B cell (primary cell): Measurements from ENCODE around the gene RABEP2. TPM values are rescaled to one million over a fixed set of nuclear protein-coding genes. Genes with fewer than 3 reads are reported as not detected.

Source experiments
- ATAC-seq: fragments of 200-7000 bp; cut with Tn5 transposase; one replicate; pipeline ENCODE4 v1.10.0; 2021; ENCODE audit warnings: low read depth, mild to moderate bottlenecking, moderate number of reproducible peaks, moderate library complexity
- CTCF ChIA-PET: fragments of 350-600 bp; sonication (Branson Sonifier 250); formaldehyde crosslinking; loops from one replicate; lab custom pipeline; 2021; ENCODE audit warnings: antibody characterized with exemption, inconsistent platforms; lab: Charles Lee
- POLR2A ChIA-PET: fragments of 350-600 bp; sonication (Branson Sonifier 250); formaldehyde crosslinking; loops from one replicate; lab custom pipeline; 2021; ENCODE audit warnings: antibody characterized with exemption; lab: Charles Lee
- DNase-seq: peaks from one replicate; pipeline ENCODE4 v3.0.0; 2013
- H2AFZ ChIP-seq: 2 replicates; pipeline ENCODE4 v1.6.1; 2012; ENCODE audit warnings: mild to moderate bottlenecking, low read depth, low read length; ENCODE audit not compliant: insufficient read depth, poor library complexity, severe bottlenecking
- H3K27ac ChIP-seq, 2 donors: 1 replicate in 1 of 2; 2 replicates in 1 of 2; pipeline ENCODE4 v1.5.1; 2012 to 2013; ENCODE audit warnings: low read length in 2 of 2, mild to moderate bottlenecking in 2 of 2, moderate library complexity in 1 of 2
- H3K27me3 ChIP-seq, 4 experiments: fragments of 200-600 bp in 1 of 4; sonication (generic) in 1 of 4; replicated peaks in 1 of 4; 1 replicate in 2 of 4; 2 replicates in 2 of 4; pipeline versions ENCODE4 v1.6.1 to v1.7.0; 2013 to 2016; ENCODE audit warnings: low read length in 3 of 4, mild to moderate bottlenecking in 2 of 4, mixed read lengths in 1 of 4, moderate library complexity in 1 of 4; ENCODE audit not compliant: insufficient read depth in 4 of 4, control insufficient read depth in 3 of 4; ENCODE audit errors: control extremely low read depth in 1 of 4
- H3K36me3 ChIP-seq, 2 experiments: replicated peaks in 1 of 2; 1 replicate in 1 of 2; 2 replicates in 1 of 2; pipeline versions ENCODE4 v1.6.1 to v1.7.1; 2013; ENCODE audit warnings: low read length in 1 of 2; ENCODE audit not compliant: insufficient read depth in 2 of 2, control insufficient read depth in 1 of 2; ENCODE audit errors: control extremely low read depth in 1 of 2, extremely low read depth in 1 of 2
- H3K4me1 ChIP-seq, 2 donors: fragments of 200-600 bp in 1 of 2; sonication (generic) in 1 of 2; 1 replicate in 1 of 2; 2 replicates in 1 of 2; pipeline versions ENCODE4 v1.5.1 to v1.6.1; 2013 to 2017; ENCODE audit warnings: low read length in 2 of 2; ENCODE audit not compliant: control insufficient read depth in 2 of 2, insufficient read depth in 2 of 2
- H3K4me2 ChIP-seq: replicated peaks from 2 replicates; pipeline ENCODE3; 2012; ENCODE audit warnings: mild to moderate bottlenecking, low read depth, low read length; ENCODE audit not compliant: poor library complexity, severe bottlenecking
- H3K4me3 ChIP-seq, 5 experiments: fragments of 200-600 bp in 1 of 5; sonication (generic) in 1 of 5; 1 replicate in 3 of 5; 2 replicates in 2 of 5; pipeline versions ENCODE4 v1.5.1 to v1.7.0; 2011 to 2016; ENCODE audit warnings: low read length in 4 of 5, mild to moderate bottlenecking in 4 of 5, low read depth in 2 of 5, control low read depth in 1 of 5, moderate library complexity in 1 of 5; ENCODE audit not compliant: insufficient read depth in 1 of 5; ENCODE audit errors: control extremely low read depth in 1 of 5, extremely low read depth in 1 of 5
- H3K79me2 ChIP-seq: fragments of 200-600 bp; sonication (generic); one replicate; pipeline ENCODE4 v1.6.0; 2016; ENCODE audit warnings: low read length; ENCODE audit not compliant: control insufficient read depth, insufficient read depth
- H3K9ac ChIP-seq: fragments of 200-600 bp; sonication (generic); 2 replicates; pipeline ENCODE4 v1.6.1; 2017; ENCODE audit warnings: mild to moderate bottlenecking, low read length, moderate library complexity
- H3K9me3 ChIP-seq, 3 donors: one replicate each; pipeline versions ENCODE4 v1.6.1 to v1.7.1; 2013; ENCODE audit warnings: low read length in 2 of 3; ENCODE audit not compliant: control insufficient read depth in 2 of 3, insufficient read depth in 1 of 3; ENCODE audit errors: control extremely low read depth in 1 of 3
- H4K20me1 ChIP-seq: 2 replicates; pipeline ENCODE4 v1.6.0; 2012; ENCODE audit warnings: mild to moderate bottlenecking, low read length; ENCODE audit not compliant: insufficient read depth, control insufficient read depth, poor library complexity, severe bottlenecking
- H3K27ac Mint-ChIP-seq: one replicate; pipeline ENCODE4 v1.8.0; 2021; ENCODE audit warnings: mixed read lengths
- H3K27me3 Mint-ChIP-seq: one replicate; pipeline ENCODE4 v1.8.0; 2021; ENCODE audit warnings: mixed read lengths
- H3K4me1 Mint-ChIP-seq: one replicate; pipeline ENCODE4 v1.8.0; 2021; ENCODE audit warnings: mixed read lengths
- H3K4me3 Mint-ChIP-seq: one replicate; pipeline ENCODE4 v1.8.0; 2021; ENCODE audit warnings: mixed read lengths
- H3K9me3 Mint-ChIP-seq: one replicate; pipeline ENCODE4 v1.8.0; 2022; ENCODE audit warnings: mixed read lengths; ENCODE audit not compliant: insufficient read depth
- EZH2 ChIP-seq: IDR thresholded peaks from 2 replicates; pipeline ENCODE4 v1.6.1; 2012; ENCODE audit warnings: borderline replicate concordance, low read depth, mild to moderate bottlenecking, moderate library complexity, low read length; ENCODE audit not compliant: insufficient read depth, poor library complexity, severe bottlenecking
- WGBS: methylation state at CpG from one replicate; pipeline ENCODE4 v1.1.5; 2013; ENCODE audit warnings: missing lambda C conversion rate; ENCODE audit not compliant: insufficient coverage; 5-methylcytosine and 5-hydroxymethylcytosine counted together
- intact Hi-C: fragments of 100-400 bp; cut with micrococcal nuclease; formaldehyde crosslinking; loops from one replicate; pipeline ENCODE4 v1.10.0; 2022
- polyA plus RNA-seq: library from polyadenylated mRNA; depleted of rRNA; stranded (reverse); fragments of >200 nt; gene quantifications from 2 replicates; pipeline ENCODE4 v1.2.3, GENCODE V29; 2012
- total RNA-seq, 2 donors: library from RNA; stranded (reverse); fragments of 120-200 nt in 1 of 2; gene quantifications; 1 replicate in 1 of 2; 2 replicates in 1 of 2; pipeline versions ENCODE4 v1.2.3 to v1.2.4, GENCODE V29; 2013 to 2022
- TF ChIP-seq, protein P1 (sequence below): fragments of 200-600 bp; IDR thresholded peaks from one replicate; pipeline ENCODE4 v1.8.0; 2022; ENCODE audit warnings: antibody characterized with exemption, mild to moderate bottlenecking

The RABEP2 gene
- total and polyA plus RNA-seq, 2 donors (not counting 1 experiment from before 2014, with no cell fraction given), result 136 to 178 TPM

DNA sequence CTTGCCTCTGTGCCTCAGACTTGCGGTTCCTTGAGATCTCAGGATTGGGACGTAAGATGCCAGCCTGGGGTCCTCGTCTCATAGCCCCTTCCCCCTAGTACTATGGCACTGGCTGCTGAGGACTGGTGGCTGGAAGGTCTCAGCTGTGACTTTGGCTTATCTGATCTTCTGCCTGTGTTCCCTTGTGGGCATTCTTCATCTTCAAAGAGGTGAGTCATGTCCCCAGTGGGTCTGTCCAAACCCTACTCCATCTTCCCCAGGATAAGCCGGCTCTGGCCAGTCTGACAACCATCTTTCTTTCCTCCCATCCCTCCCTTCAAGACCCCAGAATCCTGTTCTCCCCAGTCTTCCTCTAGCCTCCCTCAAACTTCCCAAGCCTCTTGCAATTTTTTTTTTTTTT is 10.3 kb upstream of the RABEP2 start:
- Histone ChIP-seq H3K79me2 (peaks cover 81% of the 10 kb centered on the region), H3K27ac (peak overlapping the region in 1 of 2 donors; percentile 75), H3K4me2 (peak overlapping the region; percentile 3), H3K4me3 (no peak overlapping the region), H3K4me1 (peaks cover 56 to 68% of the 10 kb centered on the region in 2 donors), H4K20me1 (peaks cover 29% of the 10 kb centered on the region), H3K27me3 (no peaks in the 10 kb centered on the region), H3K9me3 (peaks cover 0 to 8% (median 0%) of the 10 kb centered on the region in 3 donors), H2AFZ (no peak overlapping the region), H3K9ac (no peak overlapping the region), H3K36me3 (peaks cover 0 to 59% of the 10 kb centered on the region in 2 experiments)
- Mint-ChIP-seq H3K9me3 (no peaks in the 10 kb centered on the region), H3K4me1 (peaks cover 68% of the 10 kb centered on the region), H3K27ac (peak overlapping the region; percentile 82), H3K4me3 (peak overlapping the region; percentile 30), H3K27me3 (no peaks in the 10 kb centered on the region)
- DNase-seq (no peak), ATAC-seq (no peak)
- POLR2A ChIA-PET, result interaction anchor here (1.7 to 3.8 kb wide), 2 partner anchors 9 to 10 kb away, joined by 11 to 26 read pairs; partner anchors contain the start of gene RABEP2
- 100% methylated on average over 2 of the region's 4 CpGs for WGBS
- CTCF ChIA-PET, result interaction anchor here (1.2 to 8.4 kb wide), 2 partner anchors 9 to 42 kb away, joined by 3 to 83 read pairs; no protein-coding TSS in a partner anchor
- intact Hi-C loops, result no loop called here
- TF ChIP-seq, protein P1, sequence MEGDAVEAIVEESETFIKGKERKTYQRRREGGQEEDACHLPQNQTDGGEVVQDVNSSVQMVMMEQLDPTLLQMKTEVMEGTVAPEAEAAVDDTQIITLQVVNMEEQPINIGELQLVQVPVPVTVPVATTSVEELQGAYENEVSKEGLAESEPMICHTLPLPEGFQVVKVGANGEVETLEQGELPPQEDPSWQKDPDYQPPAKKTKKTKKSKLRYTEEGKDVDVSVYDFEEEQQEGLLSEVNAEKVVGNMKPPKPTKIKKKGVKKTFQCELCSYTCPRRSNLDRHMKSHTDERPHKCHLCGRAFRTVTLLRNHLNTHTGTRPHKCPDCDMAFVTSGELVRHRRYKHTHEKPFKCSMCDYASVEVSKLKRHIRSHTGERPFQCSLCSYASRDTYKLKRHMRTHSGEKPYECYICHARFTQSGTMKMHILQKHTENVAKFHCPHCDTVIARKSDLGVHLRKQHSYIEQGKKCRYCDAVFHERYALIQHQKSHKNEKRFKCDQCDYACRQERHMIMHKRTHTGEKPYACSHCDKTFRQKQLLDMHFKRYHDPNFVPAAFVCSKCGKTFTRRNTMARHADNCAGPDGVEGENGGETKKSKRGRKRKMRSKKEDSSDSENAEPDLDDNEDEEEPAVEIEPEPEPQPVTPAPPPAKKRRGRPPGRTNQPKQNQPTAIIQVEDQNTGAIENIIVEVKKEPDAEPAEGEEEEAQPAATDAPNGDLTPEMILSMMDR, result no peak
- TF ChIP-seq EZH2, result no peak

DNA sequence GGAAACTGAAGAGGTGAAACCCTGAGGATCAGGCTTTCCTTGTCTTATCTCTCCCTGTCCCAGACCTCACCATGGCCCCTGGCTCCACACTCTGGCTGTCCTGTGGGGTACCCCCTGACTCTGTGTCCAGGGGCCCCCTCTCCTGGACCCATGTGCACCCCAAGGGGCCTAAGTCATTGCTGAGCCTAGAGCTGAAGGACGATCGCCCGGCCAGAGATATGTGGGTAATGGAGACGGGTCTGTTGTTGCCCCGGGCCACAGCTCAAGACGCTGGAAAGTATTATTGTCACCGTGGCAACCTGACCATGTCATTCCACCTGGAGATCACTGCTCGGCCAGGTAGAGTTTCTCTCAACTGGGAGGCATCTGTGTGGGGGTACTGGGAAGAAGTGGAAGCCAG is 8.1 kb upstream of the RABEP2 start:
- no peaks in the 10 kb centered on the region for H3K9me3 Mint-ChIP-seq
- Histone ChIP-seq H3K27ac (peak overlapping the region; percentile 86 to 95), H3K79me2 (peaks cover 67% of the 10 kb centered on the region), H4K20me1 (peaks cover 23% of the 10 kb centered on the region), H3K9me3 (peaks cover 0 to 8% (median 0%) of the 10 kb centered on the region in 3 donors), H2AFZ (peak overlapping the region; percentile 73), H3K9ac (peak overlapping the region; percentile 95), H3K27me3 (no peaks in the 10 kb centered on the region), H3K4me1 (peaks cover 59 to 74% of the 10 kb centered on the region in 2 donors), H3K4me3 (peak overlapping the region in 4 of 5 experiments; percentile 72 to 84 (median 83)), H3K36me3 (peaks cover 0 to 44% of the 10 kb centered on the region in 2 experiments), H3K4me2 (peak overlapping the region; percentile 98)
- no peaks in the 10 kb centered on the region for H3K27me3 Mint-ChIP-seq
- no peak for TF ChIP-seq EZH2
- TF ChIP-seq, protein P1, result no peak
- peaks cover 74% of the 10 kb centered on the region for H3K4me1 Mint-ChIP-seq
- DNase-seq (no peak), ATAC-seq (no peak)
- intact Hi-C loops, result no loop called here
- H3K4me3 Mint-ChIP-seq, result peak overlapping the region; percentile 96
- POLR2A ChIA-PET, result interaction anchor here (1.5 to 3.7 kb wide), 4 partner anchors 10 to 70 kb away, joined by 3 to 34 read pairs (median 15); partner anchors contain the start of gene SH2B1
- CTCF ChIA-PET, result interaction anchor here (0.5 to 8.4 kb wide), 8 partner anchors 10 to 111 kb away, joined by 3 to 83 read pairs (median 5); partner anchors contain the start of genes ATXN2L and TUFM
- peak overlapping the region; percentile 96 for H3K27ac Mint-ChIP-seq
- 58% methylated on average over 4 of the region's 8 CpGs for WGBS
